ENCODE measurements around the gene MRPL20. TPM values are rescaled to one million over a fixed set of nuclear protein-coding genes. Genes with fewer than 3 reads are reported as not detected.

The MRPL20 gene
- total and polyA plus RNA-seq, 4 donors = 47.8 to 170 (median 74.0) TPM

- no peaks in the 10 kb centered on the region for H3K27me3 ChIP-seq (ENCODE audit: control insufficient read depth in 4 of 4, insufficient read depth in 4 of 4, low read length in 3 of 4)
- no peaks in the 10 kb centered on the region for H3K9me3 ChIP-seq (ENCODE audit: control insufficient read depth in 4 of 4, low read length in 3 of 4)
- peak overlapping the region; percentile 46 to 72 for H3K9ac ChIP-seq (ENCODE audit: low read depth in 1 of 2, low read length in 2 of 2)
- H3K36me3 ChIP-seq (ENCODE audit: control insufficient read depth in 4 of 4, insufficient read depth in 3 of 4, low read depth in 1 of 4, low read length in 3 of 4) = peaks cover 17 to 36% (median 25%) of the 10 kb centered on the region in 4 donors
- peak overlapping the region; percentile 92 to 96 (median 96) for H3K4me3 ChIP-seq (ENCODE audit: low read depth in 1 of 3, low read length in 3 of 3)
- H3K27ac ChIP-seq (ENCODE audit: low read depth in 1 of 2, low read length in 2 of 2) = peak overlapping the region; percentile 73 to 75
- under 1% methylated on average over 54 of the region's 54 CpGs for WGBS
- TF ChIP-seq SP1 (IDR thresholded peaks at IDR 0.05) (no peak), NR2F2 (IDR thresholded peaks at IDR 0.05) (no peak), FOXA1 (IDR thresholded peaks at IDR 0.05) (no peak), YY1 (IDR thresholded peaks at IDR 0.05) (no peak), RAD21 (IDR thresholded peaks at IDR 0.05) (no peak), HNF4A (conservative IDR thresholded peaks at IDR 0.05) (no peak), ZBTB33 (IDR thresholded peaks at IDR 0.05) (no peak), FOXA2 (IDR thresholded peaks at IDR 0.05) (no peak), RXRA (IDR thresholded peaks at IDR 0.05) (no peak), ATF3 (IDR thresholded peaks at IDR 0.05) (no peak), EGR1 (IDR thresholded peaks at IDR 0.05; ENCODE audit: low read depth in 2 of 2) (no peak), TAF1 (conservative IDR thresholded peaks at IDR 0.05) (no peak)
- TF ChIP-seq, protein P1, sequence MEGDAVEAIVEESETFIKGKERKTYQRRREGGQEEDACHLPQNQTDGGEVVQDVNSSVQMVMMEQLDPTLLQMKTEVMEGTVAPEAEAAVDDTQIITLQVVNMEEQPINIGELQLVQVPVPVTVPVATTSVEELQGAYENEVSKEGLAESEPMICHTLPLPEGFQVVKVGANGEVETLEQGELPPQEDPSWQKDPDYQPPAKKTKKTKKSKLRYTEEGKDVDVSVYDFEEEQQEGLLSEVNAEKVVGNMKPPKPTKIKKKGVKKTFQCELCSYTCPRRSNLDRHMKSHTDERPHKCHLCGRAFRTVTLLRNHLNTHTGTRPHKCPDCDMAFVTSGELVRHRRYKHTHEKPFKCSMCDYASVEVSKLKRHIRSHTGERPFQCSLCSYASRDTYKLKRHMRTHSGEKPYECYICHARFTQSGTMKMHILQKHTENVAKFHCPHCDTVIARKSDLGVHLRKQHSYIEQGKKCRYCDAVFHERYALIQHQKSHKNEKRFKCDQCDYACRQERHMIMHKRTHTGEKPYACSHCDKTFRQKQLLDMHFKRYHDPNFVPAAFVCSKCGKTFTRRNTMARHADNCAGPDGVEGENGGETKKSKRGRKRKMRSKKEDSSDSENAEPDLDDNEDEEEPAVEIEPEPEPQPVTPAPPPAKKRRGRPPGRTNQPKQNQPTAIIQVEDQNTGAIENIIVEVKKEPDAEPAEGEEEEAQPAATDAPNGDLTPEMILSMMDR (IDR thresholded peaks at IDR 0.05; ENCODE audit: low read depth, low read length, missing input control) = no peak
- TF ChIP-seq, protein P2, sequence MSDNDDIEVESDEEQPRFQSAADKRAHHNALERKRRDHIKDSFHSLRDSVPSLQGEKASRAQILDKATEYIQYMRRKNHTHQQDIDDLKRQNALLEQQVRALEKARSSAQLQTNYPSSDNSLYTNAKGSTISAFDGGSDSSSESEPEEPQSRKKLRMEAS (IDR thresholded peaks at IDR 0.05) = no peak
- peaks cover 4 to 52% (median 43%) of the 10 kb centered on the region in 4 donors for H3K4me1 ChIP-seq (ENCODE audit: control insufficient read depth in 4 of 4, insufficient read depth in 4 of 4, low read length in 3 of 4)
- no peak for DNase-seq (ENCODE audit: low spot score)
Measured at GRCh38 chr1:1398677-1399186, 8.4 kb downstream of the MRPL20 start.

GRCh38 chr1:1397839-1398523 is 9.1 kb downstream of the MRPL20 start:
- peak overlapping the region in 1 of 2 donors; percentile 73 for H3K27ac ChIP-seq (ENCODE audit: low read depth in 1 of 2, low read length in 2 of 2)
- H3K9ac ChIP-seq (ENCODE audit: low read depth in 1 of 2, low read length in 2 of 2) = peak overlapping the region; percentile 46 to 72
- H3K27me3 ChIP-seq (ENCODE audit: control insufficient read depth in 4 of 4, insufficient read depth in 4 of 4, low read length in 3 of 4) = no peaks in the 10 kb centered on the region
- peak overlapping the region; percentile 92 to 96 (median 96) for H3K4me3 ChIP-seq (ENCODE audit: low read depth in 1 of 3, low read length in 3 of 3)
- TF ChIP-seq HNF4A (conservative IDR thresholded peaks at IDR 0.05) (peak; percentile 10 to 12), FOXA2 (IDR thresholded peaks at IDR 0.05) (no peak), ATF3 (IDR thresholded peaks at IDR 0.05) (no peak), YY1 (IDR thresholded peaks at IDR 0.05) (peak; percentile 28), SP1 (IDR thresholded peaks at IDR 0.05) (peak; percentile 5), RAD21 (IDR thresholded peaks at IDR 0.05) (peak in 1 of 2 donors; percentile 20), HNF4G (IDR thresholded peaks at IDR 0.05) (no peak), EGR1 (IDR thresholded peaks at IDR 0.05; ENCODE audit: low read depth in 2 of 2) (no peak), GABPA (IDR thresholded peaks at IDR 0.05 in 1 of 2, conservative IDR thresholded peaks at IDR 0.05 in 1 of 2) (peak in 1 of 2 donors; percentile 67)
- TF ChIP-seq, protein P2 (IDR thresholded peaks at IDR 0.05) = peak; percentile 49
- TF ChIP-seq, protein P3, sequence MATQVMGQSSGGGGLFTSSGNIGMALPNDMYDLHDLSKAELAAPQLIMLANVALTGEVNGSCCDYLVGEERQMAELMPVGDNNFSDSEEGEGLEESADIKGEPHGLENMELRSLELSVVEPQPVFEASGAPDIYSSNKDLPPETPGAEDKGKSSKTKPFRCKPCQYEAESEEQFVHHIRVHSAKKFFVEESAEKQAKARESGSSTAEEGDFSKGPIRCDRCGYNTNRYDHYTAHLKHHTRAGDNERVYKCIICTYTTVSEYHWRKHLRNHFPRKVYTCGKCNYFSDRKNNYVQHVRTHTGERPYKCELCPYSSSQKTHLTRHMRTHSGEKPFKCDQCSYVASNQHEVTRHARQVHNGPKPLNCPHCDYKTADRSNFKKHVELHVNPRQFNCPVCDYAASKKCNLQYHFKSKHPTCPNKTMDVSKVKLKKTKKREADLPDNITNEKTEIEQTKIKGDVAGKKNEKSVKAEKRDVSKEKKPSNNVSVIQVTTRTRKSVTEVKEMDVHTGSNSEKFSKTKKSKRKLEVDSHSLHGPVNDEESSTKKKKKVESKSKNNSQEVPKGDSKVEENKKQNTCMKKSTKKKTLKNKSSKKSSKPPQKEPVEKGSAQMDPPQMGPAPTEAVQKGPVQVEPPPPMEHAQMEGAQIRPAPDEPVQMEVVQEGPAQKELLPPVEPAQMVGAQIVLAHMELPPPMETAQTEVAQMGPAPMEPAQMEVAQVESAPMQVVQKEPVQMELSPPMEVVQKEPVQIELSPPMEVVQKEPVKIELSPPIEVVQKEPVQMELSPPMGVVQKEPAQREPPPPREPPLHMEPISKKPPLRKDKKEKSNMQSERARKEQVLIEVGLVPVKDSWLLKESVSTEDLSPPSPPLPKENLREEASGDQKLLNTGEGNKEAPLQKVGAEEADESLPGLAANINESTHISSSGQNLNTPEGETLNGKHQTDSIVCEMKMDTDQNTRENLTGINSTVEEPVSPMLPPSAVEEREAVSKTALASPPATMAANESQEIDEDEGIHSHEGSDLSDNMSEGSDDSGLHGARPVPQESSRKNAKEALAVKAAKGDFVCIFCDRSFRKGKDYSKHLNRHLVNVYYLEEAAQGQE (IDR thresholded peaks at IDR 0.05) = peak; percentile 13
- 41% methylated on average over 19 of the region's 19 CpGs for WGBS
- H3K9me3 ChIP-seq (ENCODE audit: control insufficient read depth in 4 of 4, low read length in 3 of 4) = no peaks in the 10 kb centered on the region
- H3K4me1 ChIP-seq (ENCODE audit: control insufficient read depth in 4 of 4, insufficient read depth in 4 of 4, low read length in 3 of 4) = peaks cover 4 to 50% (median 40%) of the 10 kb centered on the region in 4 donors
- peaks cover 20 to 40% (median 32%) of the 10 kb centered on the region in 4 donors for H3K36me3 ChIP-seq (ENCODE audit: control insufficient read depth in 4 of 4, insufficient read depth in 3 of 4, low read depth in 1 of 4, low read length in 3 of 4)
- peak; percentile 43 for DNase-seq (ENCODE audit: low spot score)

All from liver (tissue), 9 donors.